Neural cell (in vitro differentiated cells): Measurements from ENCODE around the gene CNNM1. TPM values are rescaled to one million over a fixed set of nuclear protein-coding genes. Genes with fewer than 3 reads are reported as not detected.

Experiments used
- H2AFZ ChIP-seq: fragments of 200-600, 300-800 bp; sonication (generic), shearing (Covaris generic); 2 replicates; pipeline ENCODE4 v1.6.0; 2014; ENCODE audit warnings: low read depth, mild to moderate bottlenecking, antibody characterized with exemption, low read length, moderate library complexity
- H3F3A ChIP-seq: fragments of 200-600 bp; shearing (Covaris generic); 2 replicates; pipeline ENCODE4 v1.6.1; 2016; ENCODE audit warnings: mild to moderate bottlenecking, moderate library complexity, mixed read lengths, antibody characterized with exemption, low read length; ENCODE audit not compliant: insufficient read depth, poor library complexity, severe bottlenecking
- H3K27ac ChIP-seq: fragments of 200-600, 300-800 bp; sonication (generic), shearing (Covaris generic); 2 replicates; pipeline ENCODE4 v1.5.1; 2014; ENCODE audit warnings: mild to moderate bottlenecking, low read length, moderate library complexity
- H3K27me3 ChIP-seq: fragments of 300-800, 200-600 bp; sonication (generic), shearing (Covaris generic); 2 replicates; pipeline ENCODE4 v1.6.0; 2014; ENCODE audit warnings: mild to moderate bottlenecking, low read depth, low read length, moderate library complexity; ENCODE audit not compliant: insufficient read depth
- H3K36me3 ChIP-seq: fragments of 300-800, 200-600 bp; sonication (generic), shearing (Covaris generic); 2 replicates; pipeline ENCODE4 v1.5.1; 2014; ENCODE audit warnings: mild to moderate bottlenecking, antibody characterized with exemption, low read length, moderate library complexity; ENCODE audit not compliant: insufficient read depth
- H3K4me2 ChIP-seq: fragments of 300-800, 200-600 bp; sonication (generic), shearing (Covaris generic); 2 replicates; pipeline ENCODE4 v1.6.0; 2014; ENCODE audit warnings: mild to moderate bottlenecking, low read length
- H3K4me3 ChIP-seq: fragments of 300-800, 200-600 bp; sonication (generic), shearing (Covaris generic); 2 replicates; pipeline ENCODE4 v1.5.1; 2014; ENCODE audit warnings: mild to moderate bottlenecking, low read length, moderate library complexity
- H3K79me2 ChIP-seq: fragments of 200-600 bp; shearing (Covaris generic); replicated peaks from 2 replicates; pipeline ENCODE4 v1.6.0; 2014; ENCODE audit warnings: mild to moderate bottlenecking, low read length, moderate library complexity; ENCODE audit not compliant: insufficient read depth
- H3K9ac ChIP-seq: fragments of 300-800, 200-600 bp; sonication (generic), shearing (Covaris generic); 2 replicates; pipeline ENCODE4 v1.6.1; 2016; ENCODE audit warnings: mild to moderate bottlenecking, low read length, mixed read lengths
- H3K9me2 ChIP-seq: fragments of 200-600 bp; shearing (Covaris generic); 2 replicates; pipeline ENCODE4 v1.6.1; 2016; ENCODE audit warnings: mild to moderate bottlenecking, low read length, mixed read lengths; ENCODE audit not compliant: insufficient read depth
- H3K9me3 ChIP-seq: fragments of 200-600, 300-800 bp; sonication (generic), shearing (Covaris generic); 2 replicates; pipeline ENCODE4 v1.6.1; 2016; ENCODE audit warnings: mild to moderate bottlenecking, mixed run types, low read length, moderate library complexity, mixed read lengths
- H4K20me1 ChIP-seq: fragments of 200-600 bp; shearing (Covaris generic); 2 replicates; pipeline ENCODE4 v1.6.1; 2016; ENCODE audit warnings: mild to moderate bottlenecking, mixed run types; ENCODE audit not compliant: insufficient read depth
- EP300 ChIP-seq: fragments of 450-650 bp; conservative IDR thresholded peaks from 2 replicates; pipeline ENCODE4 v1.6.1; 2014; ENCODE audit warnings: antibody characterized with exemption, mild to moderate bottlenecking, moderate library complexity; ENCODE audit not compliant: poor library complexity, severe bottlenecking
- EZH2 ChIP-seq: fragments of 200-600, 300-800 bp; shearing (Covaris generic), sonication (generic); IDR thresholded peaks from 2 replicates; pipeline ENCODE4 v1.6.1; 2014; ENCODE audit warnings: antibody characterized with exemption, low read length, borderline replicate concordance, mild to moderate bottlenecking; ENCODE audit not compliant: insufficient read depth, poor library complexity, severe bottlenecking
- MXI1 ChIP-seq: fragments of 450-650 bp; conservative IDR thresholded peaks from 2 replicates; pipeline ENCODE4 v1.6.1; 2014; ENCODE audit warnings: antibody characterized with exemption, mild to moderate bottlenecking; ENCODE audit not compliant: poor library complexity, severe bottlenecking
- POLR2AphosphoS5 ChIP-seq: IDR thresholded peaks from 2 replicates; pipeline ENCODE4 v1.6.1; 2012
- RAD21 ChIP-seq: fragments of 450-650 bp; conservative IDR thresholded peaks from 2 replicates; pipeline ENCODE4 v1.6.1; 2014; ENCODE audit warnings: antibody characterized with exemption, mild to moderate bottlenecking, moderate library complexity
- REST ChIP-seq: IDR thresholded peaks from 2 replicates; pipeline ENCODE4 v1.6.1; 2012; ENCODE audit warnings: borderline replicate concordance
- SMC3 ChIP-seq: fragments of 450-650 bp; conservative IDR thresholded peaks from 2 replicates; pipeline ENCODE4 v1.6.1; 2014; ENCODE audit warnings: antibody characterized with exemption, mild to moderate bottlenecking, moderate library complexity; ENCODE audit not compliant: poor library complexity
- TAF1 ChIP-seq: IDR thresholded peaks from 2 replicates; pipeline ENCODE4 v1.6.1; 2012; ENCODE audit warnings: low read depth
- polyA plus RNA-seq: library from polyadenylated mRNA; depleted of rRNA; stranded (reverse); fragments of >200 nt; gene quantifications from 2 replicates; pipeline ENCODE4 v1.2.3, GENCODE V29; 2014
- TF ChIP-seq, protein P1 (sequence below): fragments of 450-650 bp; IDR thresholded peaks from 2 replicates; pipeline ENCODE4 v1.5.1; 2014; ENCODE audit warnings: antibody characterized with exemption, mild to moderate bottlenecking, moderate library complexity; ENCODE audit not compliant: poor library complexity, severe bottlenecking

Gene CNNM1
- polyA plus RNA-seq, 1 donor from 2014 or later, result 1.5 TPM

GRCh38 chr10:99406149-99406548 lies 77.0 kb downstream of the CNNM1 start:
- Histone ChIP-seq H3K79me2 (no peaks in the 10 kb centered on the region), H3K36me3 (no peaks in the 10 kb centered on the region), H3K4me2 (no peak overlapping the region), H3K4me3 (no peak overlapping the region), H3F3A (no peaks in the 10 kb centered on the region), H2AFZ (no peak overlapping the region), H3K9ac (no peak overlapping the region), H3K9me3 (no peaks in the 10 kb centered on the region), H4K20me1 (no peaks in the 10 kb centered on the region), H3K27me3 (no peaks in the 10 kb centered on the region), H3K9me2 (no peaks in the 10 kb centered on the region), H3K27ac (no peak overlapping the region)
- TF ChIP-seq, protein P1, sequence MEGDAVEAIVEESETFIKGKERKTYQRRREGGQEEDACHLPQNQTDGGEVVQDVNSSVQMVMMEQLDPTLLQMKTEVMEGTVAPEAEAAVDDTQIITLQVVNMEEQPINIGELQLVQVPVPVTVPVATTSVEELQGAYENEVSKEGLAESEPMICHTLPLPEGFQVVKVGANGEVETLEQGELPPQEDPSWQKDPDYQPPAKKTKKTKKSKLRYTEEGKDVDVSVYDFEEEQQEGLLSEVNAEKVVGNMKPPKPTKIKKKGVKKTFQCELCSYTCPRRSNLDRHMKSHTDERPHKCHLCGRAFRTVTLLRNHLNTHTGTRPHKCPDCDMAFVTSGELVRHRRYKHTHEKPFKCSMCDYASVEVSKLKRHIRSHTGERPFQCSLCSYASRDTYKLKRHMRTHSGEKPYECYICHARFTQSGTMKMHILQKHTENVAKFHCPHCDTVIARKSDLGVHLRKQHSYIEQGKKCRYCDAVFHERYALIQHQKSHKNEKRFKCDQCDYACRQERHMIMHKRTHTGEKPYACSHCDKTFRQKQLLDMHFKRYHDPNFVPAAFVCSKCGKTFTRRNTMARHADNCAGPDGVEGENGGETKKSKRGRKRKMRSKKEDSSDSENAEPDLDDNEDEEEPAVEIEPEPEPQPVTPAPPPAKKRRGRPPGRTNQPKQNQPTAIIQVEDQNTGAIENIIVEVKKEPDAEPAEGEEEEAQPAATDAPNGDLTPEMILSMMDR, result no peak
- no peak for TF ChIP-seq REST

DNA sequence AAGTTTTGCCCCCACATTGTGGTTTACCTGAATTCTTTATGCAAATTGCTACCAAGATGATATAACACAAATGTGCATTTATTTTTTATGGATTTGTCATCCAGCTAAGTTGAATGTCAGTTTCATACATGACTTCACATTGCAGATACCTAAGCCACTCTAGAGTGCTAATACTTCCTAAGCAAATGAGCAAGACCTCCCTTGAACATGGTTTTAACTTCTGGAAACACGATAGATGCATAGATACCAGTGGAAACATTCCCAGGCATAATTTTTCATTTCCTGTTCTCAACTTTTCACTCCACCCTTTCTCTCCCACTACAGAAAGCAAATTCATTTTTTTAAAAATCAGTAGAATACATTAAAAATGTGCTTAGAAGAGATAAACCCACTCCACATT lies 81.0 kb downstream of the CNNM1 start:
- Histone ChIP-seq H3K27ac (no peak overlapping the region), H3K36me3 (no peaks in the 10 kb centered on the region), H3K4me3 (no peak overlapping the region), H3K79me2 (no peaks in the 10 kb centered on the region), H3K9me3 (no peaks in the 10 kb centered on the region), H3K9ac (no peak overlapping the region), H2AFZ (no peak overlapping the region), H4K20me1 (no peaks in the 10 kb centered on the region), H3K27me3 (no peaks in the 10 kb centered on the region), H3K4me2 (no peak overlapping the region), H3K9me2 (no peaks in the 10 kb centered on the region), H3F3A (no peaks in the 10 kb centered on the region)
- TF ChIP-seq TAF1 (no peak), SMC3 (no peak), EZH2 (no peak), REST (no peak), MXI1 (no peak), POLR2AphosphoS5 (no peak), RAD21 (no peak), EP300 (no peak)
- TF ChIP-seq, protein P1, result no peak
